Activated CD4-positive, alpha-beta T cell treated with anti-CD3 and anti-CD28 coated beads for 4 hours (primary cell): ENCODE measurements around the gene DPH1.

Source experiments
- DNase-seq, 2 donors: peaks; one replicate each; pipeline ENCODE4 v3.0.0-alpha.2; 2020

The DPH1 gene

GRCh38 chr17:2063261-2064146 lies 33.6 kb downstream of the DPH1 start:
- DNase-seq, result no peak

- no peak for DNase-seq
These were observed 34.2 kb downstream of the DPH1 start for GRCh38 chr17:2064147-2064489.

GRCh38 chr17:2064520-2064971 lies 34.6 kb downstream of the DPH1 start:
- DNase-seq, result no peak

GRCh38 chr17:2064980-2065785 lies 35.2 kb downstream of the DPH1 start:
- DNase-seq, result peak; percentile 45 to 51

GRCh38 chr17:2065949-2066400 lies 36.0 kb downstream of the DPH1 start:
- no peak for DNase-seq

- no peak for DNase-seq
These were observed 37.2 kb downstream of the DPH1 start for GRCh38 chr17:2067048-2067561.

GRCh38 chr17:2067608-2068024 lies 37.7 kb downstream of the DPH1 start:
- no peak for DNase-seq

- no peak for DNase-seq
These were observed 38.1 kb downstream of the DPH1 start for GRCh38 chr17:2068031-2068518.

- DNase-seq, result no peak
These were observed 38.6 kb downstream of the DPH1 start for GRCh38 chr17:2068519-2069051.

- DNase-seq, result no peak
These were observed 40.5 kb downstream of the DPH1 start for GRCh38 chr17:2070241-2071023.

GRCh38 chr17:2071024-2071385 lies 41.1 kb downstream of the DPH1 start:
- no peak for DNase-seq

- no peak for DNase-seq
These were observed 41.7 kb downstream of the DPH1 start for GRCh38 chr17:2071455-2072281.

- no peak for DNase-seq
These were observed 45.0 kb downstream of the DPH1 start for GRCh38 chr17:2074919-2075318.

- no peak for DNase-seq
These were observed 45.6 kb downstream of the DPH1 start for GRCh38 chr17:2075336-2076086.

- no peak for DNase-seq
These were observed 46.4 kb downstream of the DPH1 start for GRCh38 chr17:2076087-2076984.

GRCh38 chr17:2077040-2077439 lies 47.1 kb downstream of the DPH1 start:
- no peak for DNase-seq

GRCh38 chr17:2081564-2081963 lies 51.6 kb downstream of the DPH1 start:
- DNase-seq, result no peak

GRCh38 chr17:2082003-2082781 lies 52.2 kb downstream of the DPH1 start:
- no peak for DNase-seq

- DNase-seq, result no peak
These were observed 53.7 kb downstream of the DPH1 start for GRCh38 chr17:2083613-2084035.
